CD8-positive, alpha-beta memory T cell (primary cell): ENCODE data around the gene VWA2. TPM values are rescaled to one million over a fixed set of nuclear protein-coding genes. Genes with fewer than 3 reads are reported as not detected.

Source experiments
- CTCF ChIA-PET: fragments of 350-600 bp; sonication (Branson Sonifier 250); formaldehyde crosslinking; loops from one replicate; lab custom pipeline; 2021; ENCODE audit warnings: antibody characterized with exemption; lab: Charles Lee
- POLR2A ChIA-PET: fragments of 350-600 bp; sonication (Branson Sonifier 250); formaldehyde crosslinking; loops from one replicate; lab custom pipeline; 2021; ENCODE audit warnings: antibody characterized with exemption; lab: Charles Lee
- DNase-seq, 5 donors: peaks; one replicate each; pipeline versions ENCODE4 v3.0.0 to v3.0.0-alpha.2; 2020 to 2022; ENCODE audit warnings: mixed read lengths in 1 of 5
- H3K27ac ChIP-seq: one replicate; pipeline ENCODE4 v1.7.0; 2013; ENCODE audit warnings: low read depth, mild to moderate bottlenecking, low read length, moderate library complexity
- H3K27me3 ChIP-seq: 2 replicates; pipeline ENCODE4 v1.7.0; 2013; ENCODE audit warnings: low read length, mild to moderate bottlenecking; ENCODE audit not compliant: insufficient read depth, poor library complexity, severe bottlenecking
- H3K36me3 ChIP-seq: 2 replicates; pipeline ENCODE4 v1.7.0; 2013; ENCODE audit warnings: mild to moderate bottlenecking, low read length, moderate library complexity; ENCODE audit not compliant: insufficient read depth
- H3K4me1 ChIP-seq: 2 replicates; pipeline ENCODE4 v1.7.0; 2013; ENCODE audit warnings: mild to moderate bottlenecking, low read length, moderate library complexity; ENCODE audit not compliant: insufficient read depth
- H3K4me3 ChIP-seq: 2 replicates; pipeline ENCODE4 v1.7.0; 2013; ENCODE audit warnings: mild to moderate bottlenecking, low read length
- H3K9me3 ChIP-seq: 2 replicates; pipeline ENCODE4 v1.7.0; 2013; ENCODE audit warnings: mild to moderate bottlenecking, low read length
- H3K27ac Mint-ChIP-seq, 8 donors: one replicate each; pipeline ENCODE4 v1.8.0; 2020 to 2021; ENCODE audit warnings: mixed read lengths in 8 of 8, mild to moderate bottlenecking in 6 of 8, inconsistent platforms in 3 of 8, moderate library complexity in 3 of 8
- H3K27me3 Mint-ChIP-seq, 2 donors: one replicate each; pipeline ENCODE4 v1.8.0; 2020 to 2021; ENCODE audit warnings: mixed read lengths in 2 of 2, mild to moderate bottlenecking in 1 of 2, moderate library complexity in 1 of 2
- H3K36me3 Mint-ChIP-seq, 3 donors: one replicate each; pipeline ENCODE4 v1.8.0; 2020 to 2021; ENCODE audit warnings: mixed read lengths in 3 of 3, inconsistent platforms in 1 of 3, mild to moderate bottlenecking in 1 of 3
- H3K4me1 Mint-ChIP-seq, 3 donors: one replicate each; pipeline ENCODE4 v1.8.0; 2020 to 2021; ENCODE audit warnings: mixed read lengths in 3 of 3, inconsistent platforms in 1 of 3, mild to moderate bottlenecking in 1 of 3
- H3K4me3 Mint-ChIP-seq, 7 donors: one replicate each; pipeline ENCODE4 v1.8.0; 2020 to 2021; ENCODE audit warnings: mixed read lengths in 7 of 7, mild to moderate bottlenecking in 6 of 7, moderate library complexity in 4 of 7, inconsistent platforms in 2 of 7
- H3K9me3 Mint-ChIP-seq, 5 donors: one replicate each; pipeline ENCODE4 v1.8.0; 2020 to 2022; ENCODE audit warnings: mixed read lengths in 5 of 5, mild to moderate bottlenecking in 3 of 5, moderate library complexity in 2 of 5, inconsistent platforms in 1 of 5
- polyA plus RNA-seq: library from polyadenylated mRNA; unstranded; fragments of 300-500 nt; fragmentation: Illumina TruSeq; gene quantifications from one replicate; pipeline ENCODE4 v1.2.3, GENCODE V29; 2021
- total RNA-seq, 2 experiments: library from RNA; stranded (reverse); gene quantifications; one replicate each; pipeline ENCODE4 v1.2.3, GENCODE V29; 2021

VWA2 gene
- total and polyA plus RNA-seq, 3 experiments from 2014 or later: not detected

DNA sequence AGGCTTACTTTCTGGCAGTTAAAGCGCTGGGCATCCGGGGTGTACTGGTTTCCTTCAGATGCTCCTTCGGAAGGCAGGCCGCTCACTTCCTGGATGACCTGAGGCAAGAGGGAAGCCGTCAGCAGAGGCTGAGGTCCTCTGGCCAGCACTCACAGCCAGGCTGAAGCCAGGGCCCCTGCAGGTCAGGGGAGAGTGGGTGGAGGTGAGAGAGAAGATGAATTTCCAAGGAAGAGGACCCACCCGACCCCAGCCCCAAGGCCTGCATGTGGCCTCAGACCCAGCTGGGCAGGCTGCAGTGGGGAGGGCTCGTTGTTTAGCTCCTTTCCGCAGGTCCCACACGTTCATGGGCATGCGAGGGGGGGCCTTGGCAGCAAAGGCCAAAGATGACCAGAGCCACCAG, 71.3 kb downstream of the VWA2 start:
- no peaks in the 10 kb centered on the region for H3K9me3 Mint-ChIP-seq
- peaks cover 0 to 2% (median 0%) of the 10 kb centered on the region in 3 donors for H3K36me3 Mint-ChIP-seq
- POLR2A ChIA-PET: interaction anchor here (0.6 kb wide), 1 partner anchor 247 kb away, joined by 3 read pairs; no protein-coding TSS in a partner anchor
- no peak overlapping the region for H3K4me3 Mint-ChIP-seq
- H3K4me1 Mint-ChIP-seq: peaks cover 0 to 2% (median 0%) of the 10 kb centered on the region in 3 donors
- Histone ChIP-seq H3K9me3 (no peaks in the 10 kb centered on the region), H3K27me3 (no peaks in the 10 kb centered on the region), H3K36me3 (no peaks in the 10 kb centered on the region), H3K27ac (no peak overlapping the region), H3K4me1 (no peaks in the 10 kb centered on the region), H3K4me3 (no peak overlapping the region)
- DNase-seq: no peak
- H3K27ac Mint-ChIP-seq: no peak overlapping the region
- CTCF ChIA-PET: no interaction called here
- no peaks in the 10 kb centered on the region for H3K27me3 Mint-ChIP-seq

GRCh38 chr10:114311023-114311422, 72.0 kb downstream of the VWA2 start:
- peaks cover 0 to 2% (median 0%) of the 10 kb centered on the region in 3 donors for H3K36me3 Mint-ChIP-seq
- no peaks in the 10 kb centered on the region for H3K36me3 ChIP-seq
- H3K27me3 Mint-ChIP-seq: peaks cover 0 to 3% of the 10 kb centered on the region in 2 donors
- no peaks in the 10 kb centered on the region for H3K4me1 ChIP-seq
- no peak overlapping the region for H3K27ac ChIP-seq
- H3K4me3 Mint-ChIP-seq: no peak overlapping the region
- H3K9me3 ChIP-seq: no peaks in the 10 kb centered on the region
- no peaks in the 10 kb centered on the region for H3K27me3 ChIP-seq
- ChIA-PET POLR2A (no interaction called here), CTCF (no interaction called here)
- no peak overlapping the region for H3K4me3 ChIP-seq
- peaks cover 0 to 2% (median 0%) of the 10 kb centered on the region in 3 donors for H3K4me1 Mint-ChIP-seq
- H3K27ac Mint-ChIP-seq: no peak overlapping the region
- no peaks in the 10 kb centered on the region for H3K9me3 Mint-ChIP-seq
- DNase-seq: no peak

DNA sequence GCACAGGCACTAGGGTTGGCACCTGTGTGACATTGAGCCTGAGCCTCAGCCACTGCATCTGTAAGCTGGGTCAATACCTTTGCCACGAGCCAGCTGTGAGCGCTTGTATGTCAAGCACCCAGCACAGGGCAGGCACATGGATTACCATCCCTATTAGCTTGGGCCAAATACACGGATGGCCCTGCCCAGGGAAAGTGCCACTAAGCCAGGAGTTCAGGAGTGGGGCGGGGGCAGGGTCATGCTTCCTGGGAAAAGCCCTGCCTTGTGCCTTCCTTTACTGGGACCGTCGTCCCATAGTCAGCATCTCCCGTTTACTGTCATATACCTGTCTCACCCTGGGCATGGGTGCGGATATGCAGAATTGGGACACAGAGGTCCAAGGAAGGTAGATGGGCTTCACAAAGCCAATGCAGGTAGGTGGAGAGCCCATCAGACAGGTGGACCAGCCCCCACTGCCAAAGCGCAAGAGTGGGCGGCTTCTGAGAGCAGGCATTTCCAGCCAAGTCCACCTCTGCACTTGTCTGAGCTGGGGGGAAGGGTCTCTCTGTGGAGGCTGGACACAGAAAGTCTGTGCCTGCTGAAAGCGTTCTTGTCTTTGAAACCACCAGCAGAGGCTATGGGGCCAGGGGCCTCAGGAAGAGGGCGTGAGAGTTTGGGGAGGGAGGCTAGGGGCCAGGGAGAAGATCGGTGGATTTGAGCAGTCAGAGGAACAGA, 72.6 kb downstream of the VWA2 start:
- no peaks in the 10 kb centered on the region for H3K4me1 ChIP-seq
- H3K27me3 Mint-ChIP-seq: peaks cover 2 to 3% of the 10 kb centered on the region in 2 donors
- ChIA-PET CTCF (interaction anchor here (1.4 kb wide), 1 partner anchor 8 kb away, joined by 6 read pairs; no protein-coding TSS in a partner anchor), POLR2A (no interaction called here)
- no peak overlapping the region for H3K4me3 ChIP-seq
- H3K36me3 ChIP-seq: no peaks in the 10 kb centered on the region
- peaks cover 0 to 2% (median 0%) of the 10 kb centered on the region in 3 donors for H3K4me1 Mint-ChIP-seq
- no peaks in the 10 kb centered on the region for H3K27me3 ChIP-seq
- no peaks in the 10 kb centered on the region for H3K9me3 ChIP-seq
- H3K27ac ChIP-seq: no peak overlapping the region
- no peak for DNase-seq
- H3K4me3 Mint-ChIP-seq: no peak overlapping the region
- H3K36me3 Mint-ChIP-seq: peaks cover 0 to 2% (median 0%) of the 10 kb centered on the region in 3 donors
- H3K9me3 Mint-ChIP-seq: no peaks in the 10 kb centered on the region
- H3K27ac Mint-ChIP-seq: no peak overlapping the region

DNA sequence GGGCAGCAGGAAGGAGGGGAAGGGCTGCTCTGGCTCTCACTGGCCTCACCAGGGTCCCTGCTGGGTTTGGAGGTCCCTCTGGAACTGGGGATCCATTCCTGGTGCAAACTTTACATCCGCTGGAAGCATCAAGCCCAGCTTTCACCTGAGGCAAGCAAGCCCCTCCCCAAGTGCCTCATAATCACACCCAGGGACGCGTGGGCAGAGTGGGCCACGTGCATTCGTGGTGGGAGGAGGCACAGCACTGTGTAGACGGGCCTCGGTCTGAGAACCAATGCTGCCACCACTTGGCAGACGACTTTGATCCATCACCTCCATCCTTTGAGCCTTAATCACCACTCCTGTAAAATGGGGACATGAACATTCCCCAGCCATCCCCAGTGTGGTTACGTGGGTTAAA, 74.1 kb downstream of the VWA2 start:
- POLR2A ChIA-PET: no interaction called here

DNA sequence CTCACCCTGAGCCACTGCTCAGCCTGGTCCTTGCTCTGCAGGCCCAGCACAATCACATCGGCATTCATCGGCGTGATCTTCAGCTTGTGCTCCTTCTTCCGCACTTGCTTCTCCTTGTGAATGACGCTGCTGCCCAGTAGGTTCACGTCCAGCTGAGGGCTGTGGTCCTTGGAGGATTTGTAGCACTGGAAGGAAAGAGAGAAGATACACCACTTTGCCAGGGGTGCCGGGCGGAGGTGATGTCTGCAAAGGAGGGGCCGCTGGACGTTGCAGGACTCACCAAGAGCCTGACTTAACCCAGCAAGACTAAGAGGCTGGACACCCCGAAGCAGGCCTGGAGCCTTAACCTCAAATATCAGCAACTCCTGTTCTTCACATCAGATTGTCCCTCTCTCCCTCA, 74.8 kb downstream of the VWA2 start:
- no peak overlapping the region for H3K27ac ChIP-seq
- peaks cover 0 to 2% (median 0%) of the 10 kb centered on the region in 3 donors for H3K36me3 Mint-ChIP-seq
- no peak overlapping the region for H3K4me3 ChIP-seq
- no peaks in the 10 kb centered on the region for H3K9me3 Mint-ChIP-seq
- POLR2A ChIA-PET: no interaction called here
- no peaks in the 10 kb centered on the region for H3K27me3 ChIP-seq
- no peak for DNase-seq
- H3K27ac Mint-ChIP-seq: no peak overlapping the region
- H3K4me1 ChIP-seq: no peaks in the 10 kb centered on the region
- H3K27me3 Mint-ChIP-seq: peaks cover 4 to 11% of the 10 kb centered on the region in 2 donors
- H3K4me3 Mint-ChIP-seq: no peak overlapping the region
- H3K4me1 Mint-ChIP-seq: no peaks in the 10 kb centered on the region
- no peaks in the 10 kb centered on the region for H3K9me3 ChIP-seq
- no peaks in the 10 kb centered on the region for H3K36me3 ChIP-seq
- CTCF ChIA-PET: interaction anchor here (1.1 kb wide), 1 partner anchor 9 kb away, joined by 7 read pairs; no protein-coding TSS in a partner anchor

More for the DNA sequence above, 74.1 kb downstream of the VWA2 start:
- Mint-ChIP-seq H3K4me3 (no peak overlapping the region), H3K27ac (no peak overlapping the region), H3K9me3 (no peaks in the 10 kb centered on the region), H3K4me1 (no peaks in the 10 kb centered on the region), H3K36me3 (peaks cover 0 to 2% (median 0%) of the 10 kb centered on the region in 3 donors), H3K27me3 (peaks cover 4 to 10% of the 10 kb centered on the region in 2 donors)
- Histone ChIP-seq H3K4me3 (no peak overlapping the region), H3K27me3 (no peaks in the 10 kb centered on the region), H3K27ac (no peak overlapping the region), H3K4me1 (no peaks in the 10 kb centered on the region), H3K36me3 (no peaks in the 10 kb centered on the region), H3K9me3 (no peaks in the 10 kb centered on the region)
- CTCF ChIA-PET: interaction anchor here (1.1 kb wide), 1 partner anchor 8 kb away, joined by 7 read pairs; no protein-coding TSS in a partner anchor
- DNase-seq: no peak

DNA sequence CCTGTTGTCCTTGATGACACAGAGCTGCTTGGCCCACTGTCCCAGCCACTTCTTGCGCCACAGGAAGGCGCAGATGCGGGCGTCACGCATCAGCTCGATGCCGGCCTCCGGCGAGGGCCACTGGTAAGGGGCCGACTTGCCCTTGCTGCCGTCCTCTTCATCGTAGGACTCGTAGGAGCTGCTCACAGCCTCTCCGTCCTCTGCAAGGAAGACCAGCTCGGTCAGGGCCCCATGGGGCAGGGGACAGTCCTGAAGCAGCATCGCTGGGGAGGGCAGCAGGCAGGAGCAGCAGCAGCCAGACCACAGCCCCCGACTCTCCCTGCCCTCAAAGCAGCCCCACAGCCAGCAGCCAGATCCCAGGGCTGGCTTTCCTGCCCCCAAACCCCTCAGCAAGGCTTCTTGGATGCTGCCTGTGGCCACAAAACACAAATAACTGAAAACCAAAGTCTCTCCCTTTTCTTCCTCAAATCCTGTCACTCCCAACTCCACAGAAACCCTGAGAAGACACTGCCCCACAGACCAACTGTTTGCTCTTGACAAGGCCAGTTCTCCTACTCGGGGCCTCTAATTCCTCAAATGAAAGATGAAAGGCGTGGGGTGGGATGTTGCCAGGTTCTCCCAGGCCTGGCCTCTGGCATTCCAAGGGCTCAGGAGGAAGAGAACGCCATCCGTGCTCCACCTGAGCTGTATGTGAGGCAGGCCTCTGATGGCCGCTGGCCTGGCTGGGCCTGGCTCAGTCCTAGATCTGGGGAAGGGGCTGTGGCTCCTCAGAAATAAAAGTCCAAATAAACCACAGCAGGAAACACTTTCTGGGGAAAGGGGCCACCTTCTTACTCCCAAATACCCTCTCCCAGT, 76.7 kb downstream of the VWA2 start:
- POLR2A ChIA-PET: no interaction called here

DNA sequence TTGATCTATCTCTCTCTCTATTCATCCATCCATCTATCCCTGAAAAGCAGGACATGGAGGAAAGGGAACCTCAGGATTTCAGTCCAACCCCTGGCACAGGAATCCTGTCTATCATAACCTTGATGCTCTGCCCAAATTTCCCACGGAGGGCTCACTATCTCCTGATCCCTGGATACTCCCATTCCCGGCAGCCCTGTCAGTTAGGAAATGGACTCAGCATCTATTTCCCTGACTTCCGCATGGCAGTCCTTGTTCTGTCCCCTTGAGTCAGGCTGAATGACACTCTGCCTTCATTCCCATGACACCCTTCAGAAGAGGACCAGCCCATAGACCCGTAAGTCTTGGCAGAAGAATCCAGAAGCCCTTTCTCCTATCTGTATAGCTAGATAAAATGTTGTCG, 77.7 kb downstream of the VWA2 start:
- CTCF ChIA-PET: interaction anchor here (1.1 to 2.7 kb wide), 2 partner anchors 8 to 13 kb away, joined by 3 to 8 read pairs; no protein-coding TSS in a partner anchor
- no peaks in the 10 kb centered on the region for H3K4me1 ChIP-seq
- Mint-ChIP-seq H3K36me3 (peaks cover 0 to 2% (median 0%) of the 10 kb centered on the region in 3 donors), H3K27ac (no peak overlapping the region), H3K9me3 (no peaks in the 10 kb centered on the region), H3K4me1 (no peaks in the 10 kb centered on the region), H3K27me3 (peaks cover 6 to 16% of the 10 kb centered on the region in 2 donors), H3K4me3 (no peak overlapping the region)
- no peak overlapping the region for H3K27ac ChIP-seq
- no peaks in the 10 kb centered on the region for H3K9me3 ChIP-seq
- no peaks in the 10 kb centered on the region for H3K36me3 ChIP-seq
- no peak overlapping the region for H3K4me3 ChIP-seq
- no peak for DNase-seq
- H3K27me3 ChIP-seq: no peaks in the 10 kb centered on the region
- POLR2A ChIA-PET: no interaction called here

More for the DNA sequence above, 76.7 kb downstream of the VWA2 start:
- no peaks in the 10 kb centered on the region for H3K4me1 ChIP-seq
- H3K4me3 ChIP-seq: no peak overlapping the region
- CTCF ChIA-PET: interaction anchor here (1.1 to 2.7 kb wide), 2 partner anchors 7 to 12 kb away, joined by 3 to 8 read pairs; no protein-coding TSS in a partner anchor
- Mint-ChIP-seq H3K9me3 (no peaks in the 10 kb centered on the region), H3K4me3 (no peak overlapping the region), H3K27ac (no peak overlapping the region), H3K36me3 (peaks cover 0 to 2% (median 0%) of the 10 kb centered on the region in 3 donors), H3K4me1 (no peaks in the 10 kb centered on the region), H3K27me3 (peaks cover 4 to 16% of the 10 kb centered on the region in 2 donors)
- no peak for DNase-seq
- H3K27ac ChIP-seq: no peak overlapping the region
- H3K36me3 ChIP-seq: no peaks in the 10 kb centered on the region
- H3K9me3 ChIP-seq: no peaks in the 10 kb centered on the region
- no peaks in the 10 kb centered on the region for H3K27me3 ChIP-seq
